ENCODE measurements around the gene NEU1.
"Not testable (repeated sequence)": the region's sequence is repeated elsewhere in the genome, so short reads cannot be mapped to it uniquely, and the experiment has no call there.

NEU1 gene

DNA sequence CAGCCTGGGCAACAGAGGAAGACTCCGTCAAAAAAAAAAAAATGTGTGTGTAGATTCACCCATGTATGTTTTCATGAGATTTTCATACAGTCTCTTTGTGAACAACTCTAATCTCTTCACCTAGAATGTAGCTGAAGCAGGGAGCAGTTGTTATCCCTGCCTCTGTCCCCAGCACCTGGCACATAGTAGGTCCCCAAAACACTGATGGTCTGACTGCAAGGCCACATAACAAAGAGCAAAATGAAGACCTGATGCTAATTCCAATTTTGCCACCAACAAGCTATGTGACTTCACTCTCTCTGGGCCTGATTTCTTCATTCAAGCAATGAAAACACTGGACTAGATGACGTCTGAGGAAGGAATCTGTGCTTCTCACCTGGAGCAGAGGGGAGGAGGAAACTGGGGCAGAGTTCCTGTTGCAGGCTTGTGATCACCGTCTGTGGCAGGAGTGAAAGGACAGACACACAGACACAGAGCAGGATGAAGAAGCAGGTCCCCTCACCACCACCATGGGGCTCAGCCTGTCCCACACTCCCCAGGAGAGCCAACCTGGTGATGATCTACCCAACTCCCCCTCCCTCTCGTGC, 11.6 kb upstream of the NEU1 start:
- no peak for DNase-seq (ENCODE audit: low read depth in 2 of 2)

DNA sequence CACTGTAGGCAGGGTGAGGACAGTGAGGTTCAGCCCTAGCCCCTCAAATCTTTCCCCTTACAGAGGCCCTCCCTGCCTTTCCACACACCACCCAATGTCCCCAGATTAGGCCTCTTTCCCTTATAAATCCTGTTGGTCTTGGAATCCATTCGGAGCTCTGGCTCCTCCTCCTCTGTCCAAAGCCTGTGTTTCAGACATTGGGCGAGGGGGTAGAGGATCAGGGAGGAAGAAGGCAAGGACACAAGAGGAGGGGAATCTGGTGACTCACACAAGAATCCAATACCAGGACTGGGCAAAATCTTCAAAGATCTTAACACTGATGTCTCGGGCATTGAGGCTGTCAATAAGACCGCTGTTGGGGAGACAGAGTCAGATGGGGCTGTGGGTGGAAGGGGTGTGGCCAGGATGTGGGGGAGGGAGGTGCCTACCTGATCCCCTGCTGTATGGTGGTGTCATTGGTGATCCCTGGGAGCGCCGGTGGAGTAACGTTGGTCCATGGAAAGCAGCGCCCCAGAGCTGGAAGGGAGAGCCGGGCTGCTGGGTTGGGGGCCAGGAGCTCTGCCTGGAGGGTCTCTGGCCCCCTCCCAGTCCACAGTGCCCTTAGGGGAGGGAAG, 8.5 kb upstream of the NEU1 start:
- DNase-seq (ENCODE audit: low read depth in 2 of 2) = no peak

GRCh38 chr6:31870385-31870921, 7.8 kb upstream of the NEU1 start:
- DNase-seq (ENCODE audit: low read depth in 2 of 2) = no peak

DNA sequence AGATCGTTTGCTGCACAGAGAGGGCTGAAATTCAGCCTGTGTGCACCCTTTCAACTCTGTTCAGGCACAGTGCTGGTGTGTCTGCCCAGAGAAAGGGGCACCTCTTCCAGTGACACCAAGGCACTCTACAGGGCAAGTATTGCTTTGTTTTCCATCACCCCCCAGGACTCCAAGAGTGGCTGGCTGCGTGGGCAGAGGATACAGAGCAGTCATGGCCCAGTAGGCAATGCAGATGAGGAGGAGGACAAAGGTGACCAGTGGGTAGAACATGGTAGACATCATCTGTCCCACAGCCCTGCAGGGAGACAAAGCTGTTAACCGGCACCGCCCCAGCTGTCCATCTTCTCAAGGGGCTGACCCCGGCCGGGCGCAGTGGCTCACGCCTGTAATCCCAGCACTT, 6.7 kb upstream of the NEU1 start:
- no peak for DNase-seq (ENCODE audit: low read depth in 2 of 2)

- DNase-seq (ENCODE audit: low read depth in 2 of 2) = not testable (repeated sequence)
Measured at GRCh38 chr6:31868658-31868971, 6.0 kb upstream of the NEU1 start.

- DNase-seq (ENCODE audit: low read depth in 2 of 2) = no peak
Measured at GRCh38 chr6:31865205-31866118, 2.8 kb upstream of the NEU1 start.

GRCh38 chr6:31864818-31865204, 2.2 kb upstream of the NEU1 start:
- no peak for DNase-seq (ENCODE audit: low read depth in 2 of 2)

GRCh38 chr6:31864123-31864562, 1.5 kb upstream of the NEU1 start:
- not testable (repeated sequence) for DNase-seq (ENCODE audit: low read depth in 2 of 2)

- no peak for DNase-seq (ENCODE audit: low read depth in 2 of 2)
Measured at GRCh38 chr6:31861919-31862343, 690 bp downstream of the NEU1 start.

DNA sequence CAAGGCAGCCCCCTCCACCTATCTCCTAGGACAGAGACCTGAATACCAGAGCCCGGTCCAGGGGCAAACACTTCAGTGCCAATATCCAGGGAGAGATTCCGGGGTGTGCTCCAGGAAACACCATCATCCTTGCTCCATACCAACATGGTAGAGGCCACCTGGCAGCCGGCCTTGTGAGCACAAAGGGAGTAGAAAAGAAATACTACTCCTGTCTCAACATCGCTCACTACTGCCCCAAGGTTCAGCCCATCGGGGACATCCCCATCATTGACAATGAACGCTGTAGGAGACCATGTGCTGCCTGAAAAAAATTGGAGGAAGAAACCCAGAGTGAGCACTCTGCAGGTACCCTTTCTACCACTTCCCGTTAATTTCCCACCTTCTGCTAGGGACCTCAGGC, 1.5 kb downstream of the NEU1 start:
- DNase-seq (ENCODE audit: low read depth in 2 of 2) = no peak

GRCh38 chr6:31860349-31860748, 2.3 kb downstream of the NEU1 start:
- DNase-seq (ENCODE audit: low read depth in 2 of 2) = no peak

DNA sequence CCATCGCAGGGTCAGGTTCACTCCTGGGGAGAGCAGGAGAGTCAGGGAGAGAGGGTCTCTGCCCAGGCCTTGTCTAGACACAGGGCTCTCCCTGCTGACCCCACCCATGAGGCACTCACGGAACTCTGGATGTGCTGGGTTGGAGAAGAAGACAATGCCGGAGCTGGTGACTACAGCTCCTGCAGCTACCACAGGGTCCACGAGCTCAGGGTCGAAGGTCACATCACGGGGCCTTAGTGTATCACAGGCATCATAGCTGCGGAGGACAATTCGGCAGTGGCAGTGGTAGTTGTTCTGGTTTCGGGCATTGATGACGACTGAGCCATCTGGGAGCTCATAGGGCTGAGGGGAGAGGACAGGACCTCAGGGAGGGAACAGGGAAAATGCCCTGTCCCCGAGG, 2.7 kb downstream of the NEU1 start:
- DNase-seq (ENCODE audit: low read depth in 2 of 2) = no peak

GRCh38 chr6:31858707-31859106, 3.9 kb downstream of the NEU1 start:
- DNase-seq (ENCODE audit: low read depth in 2 of 2) = no peak

- not testable (repeated sequence) for DNase-seq (ENCODE audit: low read depth in 2 of 2)
Measured at GRCh38 chr6:31857774-31858173, 4.8 kb downstream of the NEU1 start.

GRCh38 chr6:31851980-31852718, 10.5 kb downstream of the NEU1 start:
- DNase-seq (ENCODE audit: low read depth in 2 of 2) = not testable (repeated sequence)

- DNase-seq (ENCODE audit: low read depth in 2 of 2) = no peak
Measured at GRCh38 chr6:31851485-31851832, 11.2 kb downstream of the NEU1 start.

- DNase-seq (ENCODE audit: low read depth in 2 of 2) = no peak
Measured at GRCh38 chr6:31850765-31851484, 11.7 kb downstream of the NEU1 start.

DNA sequence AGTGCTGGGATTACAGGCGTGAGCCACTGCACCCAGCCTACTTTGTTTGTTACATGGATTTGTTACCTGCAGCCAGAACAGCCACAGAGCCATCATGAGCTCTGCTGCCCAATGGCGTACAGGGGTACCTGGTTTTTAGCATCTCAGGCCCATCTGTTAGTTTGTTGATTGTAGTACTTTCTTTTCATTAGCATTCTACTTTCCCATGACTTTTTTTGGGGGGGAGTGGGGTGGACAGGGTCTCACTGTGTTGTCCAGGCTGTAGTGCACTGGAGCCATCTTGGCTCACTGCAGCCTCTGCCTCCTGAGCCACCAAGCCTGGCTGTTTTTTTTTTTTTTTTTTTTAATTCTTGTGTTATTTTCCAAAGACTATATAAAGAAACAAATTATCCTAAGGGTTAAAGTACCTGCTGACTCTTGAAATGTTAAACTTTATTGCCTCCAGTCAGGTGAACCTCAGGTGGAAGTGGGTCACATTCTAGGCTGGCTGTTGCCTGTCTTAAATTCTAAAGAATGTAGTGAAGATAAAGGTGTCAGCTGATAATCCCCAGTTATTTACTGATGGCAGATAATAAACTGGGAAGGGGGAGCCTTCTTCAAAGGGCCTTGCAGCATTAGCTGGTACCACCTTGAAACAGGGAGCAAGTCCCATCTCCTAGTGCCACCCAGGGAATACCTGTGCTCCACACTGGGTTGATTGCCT, 15.2 kb downstream of the NEU1 start:
- no peak for DNase-seq (ENCODE audit: low read depth in 2 of 2)

GRCh38 chr6:31844507-31844906, 18.1 kb downstream of the NEU1 start:
- no peak for DNase-seq (ENCODE audit: low read depth in 2 of 2)

DNA sequence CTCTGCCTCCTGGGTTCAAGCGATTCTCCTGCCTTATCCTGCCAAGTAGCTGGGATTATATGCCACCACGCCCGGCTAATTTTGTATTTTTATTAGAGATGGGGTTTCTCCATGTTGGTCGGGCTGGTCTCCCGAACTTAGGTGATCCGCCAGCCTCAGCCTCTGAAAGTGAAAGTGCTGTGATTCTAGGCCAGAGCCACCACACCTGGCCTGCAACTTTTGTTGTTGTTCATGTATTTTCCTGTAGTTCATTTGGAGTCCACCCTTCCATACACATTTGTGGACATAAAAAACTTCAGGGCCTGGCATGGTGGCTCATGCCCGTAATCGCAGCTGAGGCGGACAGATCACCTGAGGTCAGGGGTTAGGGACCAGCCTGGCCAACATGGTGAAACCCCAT, 20.6 kb downstream of the NEU1 start:
- DNase-seq (ENCODE audit: low read depth in 2 of 2) = no peak

DNA sequence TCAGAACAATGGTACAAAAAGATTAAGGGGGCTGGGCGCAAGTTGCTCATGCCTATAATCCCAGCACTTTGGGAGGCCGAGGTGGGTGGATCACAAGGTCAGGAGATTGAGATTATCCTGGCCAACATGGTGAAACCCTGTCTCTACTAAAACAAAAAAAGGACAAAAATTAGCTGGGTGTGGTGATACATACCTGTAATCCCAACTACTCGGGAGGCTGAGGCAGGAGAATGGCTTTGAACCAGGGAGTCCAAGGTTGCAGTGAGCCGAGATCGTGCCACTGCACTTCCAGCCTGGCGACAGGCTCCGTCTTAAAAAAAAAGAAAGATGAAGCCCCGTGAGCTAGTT, 22.9 kb downstream of the NEU1 start:
- DNase-seq (ENCODE audit: low read depth in 2 of 2) = not testable (repeated sequence)
